Measurements from ENCODE around the gene SCAP. TPM values are rescaled to one million over a fixed set of nuclear protein-coding genes. Genes with fewer than 3 reads are reported as not detected.
A peak's percentile ranks its signal among the peaks of the same experiment; 100 is the strongest.
"Not testable (repeated sequence)": the region's sequence is repeated elsewhere in the genome, so short reads cannot be mapped to it uniquely, and the experiment has no call there.

SCAP gene
- total and polyA plus RNA-seq, 9 donors = 52.4 to 192 (median 80.9) TPM

DNA sequence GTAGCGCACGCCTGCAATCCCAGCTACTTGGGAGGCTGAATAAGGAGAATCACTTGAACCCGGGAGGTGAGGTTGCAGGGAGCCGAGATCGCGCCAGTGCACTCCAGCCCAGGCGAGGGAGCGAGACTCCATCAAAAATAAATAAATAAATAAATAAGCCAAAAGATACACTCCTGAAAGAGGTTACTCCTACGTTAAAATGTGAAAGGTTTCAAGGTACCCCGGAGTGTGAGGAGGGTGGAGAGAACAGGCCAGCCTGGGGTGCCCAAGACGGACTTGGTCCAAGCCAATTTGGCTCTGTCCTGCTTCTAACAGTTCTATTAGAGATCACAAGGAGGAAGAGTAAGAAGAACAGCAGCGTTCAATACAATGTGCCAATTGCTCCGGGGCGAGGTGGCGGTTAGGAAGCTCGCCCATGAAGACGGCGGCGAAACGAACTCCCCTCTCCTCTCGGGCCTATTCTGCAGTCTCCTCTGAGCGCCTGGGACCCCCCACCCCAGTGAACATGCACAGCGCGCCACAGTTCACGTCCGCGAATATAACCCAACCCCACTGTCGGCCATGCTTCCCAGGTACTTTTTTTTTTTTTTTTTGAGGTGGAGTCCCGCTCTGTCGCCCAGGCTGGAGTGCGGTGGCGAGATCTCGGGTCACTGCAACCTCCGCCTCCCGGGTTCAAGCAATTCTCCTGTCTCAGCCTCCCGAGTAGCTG, 36.8 kb upstream of the SCAP start:
- WGBS, 3 donors = 7 to 10% (median 8%) methylated on average over 36 of the region's 36 CpGs
- intact Hi-C loops (cut with DNase I) = loop anchor here in 1 of 4 donors (5.0 kb wide), 1 partner anchor 35 kb away; the partner anchor contains the start of gene SCAP
- Histone ChIP-seq H3K27ac (peak overlapping the region; percentile 21 to 96), H3K4me1 (ENCODE audit: insufficient read depth) (peaks cover 6% of the 10 kb centered on the region), H3K4me3 (peak overlapping the region; percentile 81), H3K36me3 (no peaks in the 10 kb centered on the region), H3K27me3 (no peaks in the 10 kb centered on the region), H3K9me3 (no peaks in the 10 kb centered on the region)
- TF ChIP-seq POLR2A (IDR thresholded peaks at IDR 0.05) = no peak
- TF ChIP-seq EP300 (IDR thresholded peaks at IDR 0.05) = no peak
- TF ChIP-seq, protein P1, sequence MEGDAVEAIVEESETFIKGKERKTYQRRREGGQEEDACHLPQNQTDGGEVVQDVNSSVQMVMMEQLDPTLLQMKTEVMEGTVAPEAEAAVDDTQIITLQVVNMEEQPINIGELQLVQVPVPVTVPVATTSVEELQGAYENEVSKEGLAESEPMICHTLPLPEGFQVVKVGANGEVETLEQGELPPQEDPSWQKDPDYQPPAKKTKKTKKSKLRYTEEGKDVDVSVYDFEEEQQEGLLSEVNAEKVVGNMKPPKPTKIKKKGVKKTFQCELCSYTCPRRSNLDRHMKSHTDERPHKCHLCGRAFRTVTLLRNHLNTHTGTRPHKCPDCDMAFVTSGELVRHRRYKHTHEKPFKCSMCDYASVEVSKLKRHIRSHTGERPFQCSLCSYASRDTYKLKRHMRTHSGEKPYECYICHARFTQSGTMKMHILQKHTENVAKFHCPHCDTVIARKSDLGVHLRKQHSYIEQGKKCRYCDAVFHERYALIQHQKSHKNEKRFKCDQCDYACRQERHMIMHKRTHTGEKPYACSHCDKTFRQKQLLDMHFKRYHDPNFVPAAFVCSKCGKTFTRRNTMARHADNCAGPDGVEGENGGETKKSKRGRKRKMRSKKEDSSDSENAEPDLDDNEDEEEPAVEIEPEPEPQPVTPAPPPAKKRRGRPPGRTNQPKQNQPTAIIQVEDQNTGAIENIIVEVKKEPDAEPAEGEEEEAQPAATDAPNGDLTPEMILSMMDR (IDR thresholded peaks at IDR 0.05) = no peak
- DNase-seq = peak; percentile 27 to 60 (median 57)

DNA sequence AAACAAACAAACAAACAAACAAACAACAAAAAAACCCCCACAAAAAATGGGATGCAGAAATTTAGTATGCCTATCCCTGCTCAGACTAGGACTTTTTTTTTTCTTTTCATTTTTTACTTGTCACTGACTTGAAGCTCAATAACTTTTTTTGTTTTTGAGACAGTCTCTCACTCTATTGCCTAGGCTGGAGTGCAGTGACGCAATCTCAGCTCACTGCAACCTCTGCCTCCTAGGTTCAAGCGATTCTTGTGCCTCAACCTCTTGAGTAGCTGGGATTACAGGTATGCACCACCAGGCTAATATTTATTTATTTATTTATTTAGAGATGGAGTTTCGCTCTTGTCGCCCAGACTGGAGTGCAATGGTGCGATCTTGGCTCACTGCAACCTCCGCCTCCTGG, 29.5 kb upstream of the SCAP start:
- H3K36me3 ChIP-seq; H3K27me3 ChIP-seq; intact Hi-C loops (cut with DNase I); H3K27ac ChIP-seq; DNase-seq; H3K4me3 ChIP-seq; H3K4me1 ChIP-seq (ENCODE audit: insufficient read depth); H3K9me3 ChIP-seq: not testable (repeated sequence)
- WGBS, 3 donors = 96 to 98% (median 97%) methylated on average over 6 of the region's 6 CpGs

DNA sequence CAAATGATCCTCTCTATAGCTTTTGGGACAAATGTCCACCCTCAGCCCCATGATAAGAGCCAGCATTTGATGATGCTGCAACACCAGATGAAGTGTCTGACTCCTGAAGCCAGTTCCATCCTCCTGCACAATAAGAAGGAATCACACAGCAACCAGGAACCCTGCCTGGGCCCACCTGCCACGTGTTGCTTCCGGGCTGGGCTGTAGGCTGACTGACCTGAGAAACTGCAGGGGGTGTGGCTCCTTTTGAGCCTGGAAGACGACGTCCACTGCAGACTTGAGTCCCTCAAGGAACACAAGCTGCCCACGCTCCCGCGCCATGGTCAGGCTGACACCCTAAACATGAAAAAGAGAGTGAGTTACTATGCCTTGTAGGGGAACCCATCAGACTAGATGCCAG, 28.4 kb upstream of the SCAP start:
- peak in 1 of 5 donors; percentile 3 for DNase-seq
- H3K27ac ChIP-seq = no peak overlapping the region
- H3K4me1 ChIP-seq (ENCODE audit: insufficient read depth) = peaks cover 3% of the 10 kb centered on the region
- no peaks in the 10 kb centered on the region for H3K36me3 ChIP-seq
- intact Hi-C loops (cut with DNase I) = no loop called here
- no peaks in the 10 kb centered on the region for H3K9me3 ChIP-seq
- H3K27me3 ChIP-seq = no peaks in the 10 kb centered on the region
- no peak overlapping the region for H3K4me3 ChIP-seq
- no peak for TF ChIP-seq EP300 (IDR thresholded peaks at IDR 0.05)
- TF ChIP-seq POLR2A (IDR thresholded peaks at IDR 0.05) = no peak
- TF ChIP-seq, protein P1 (IDR thresholded peaks at IDR 0.05) = no peak
- WGBS, 3 donors = 72 to 80% (median 80%) methylated on average over 7 of the region's 7 CpGs

DNA sequence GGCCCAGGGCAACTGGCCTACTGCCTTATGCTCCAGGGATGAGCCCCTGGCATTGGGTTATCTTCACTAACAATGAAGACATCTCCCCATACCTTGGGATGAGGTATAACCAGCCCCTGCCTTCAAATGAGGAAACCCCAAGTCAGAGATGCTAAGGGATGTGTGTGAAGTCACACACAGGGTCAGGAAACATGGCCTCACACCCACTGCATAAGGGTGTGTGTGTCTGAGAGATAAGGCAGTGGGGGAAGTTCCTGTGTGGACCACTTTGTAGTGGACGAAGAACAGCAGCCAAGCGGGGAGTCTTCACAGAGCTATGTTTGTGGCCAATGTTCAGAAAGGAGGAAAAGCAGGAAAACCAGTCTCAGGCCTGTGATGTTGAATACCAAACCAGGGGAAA, 27.3 kb upstream of the SCAP start:
- TF ChIP-seq, protein P1 (IDR thresholded peaks at IDR 0.05) = no peak
- no peak for TF ChIP-seq POLR2A (IDR thresholded peaks at IDR 0.05)
- TF ChIP-seq EP300 (IDR thresholded peaks at IDR 0.05) = no peak
- WGBS, 3 donors = 19 to 61% (median 31%) methylated on average over 2 of the region's 2 CpGs
- Histone ChIP-seq H3K27ac (peak overlapping the region in 1 of 2 donors; percentile 29), H3K9me3 (no peaks in the 10 kb centered on the region), H3K36me3 (no peaks in the 10 kb centered on the region), H3K27me3 (no peaks in the 10 kb centered on the region), H3K4me3 (no peak overlapping the region), H3K4me1 (ENCODE audit: insufficient read depth) (peaks cover 3% of the 10 kb centered on the region)
- DNase-seq = no peak
- intact Hi-C loops (cut with DNase I) = no loop called here

DNA sequence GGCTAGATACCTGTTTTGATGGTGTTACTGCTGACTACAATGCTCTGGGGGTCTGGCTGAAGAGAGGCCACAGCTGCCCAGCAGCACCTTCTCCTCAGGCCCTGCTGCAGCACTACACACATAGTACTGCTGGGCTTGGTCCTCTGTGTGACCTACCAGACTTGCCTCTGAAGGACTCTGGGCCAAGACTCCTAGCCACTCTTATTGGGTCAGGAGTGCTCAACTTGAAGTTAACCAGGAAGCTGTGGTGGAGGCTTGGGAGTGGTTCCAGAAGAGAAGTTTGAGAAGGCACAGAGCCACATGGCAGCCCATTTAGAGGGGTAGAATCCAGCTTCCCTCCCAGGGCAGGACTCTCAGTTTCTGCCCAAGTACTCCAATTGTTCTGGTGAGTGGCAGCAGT, 21.2 kb upstream of the SCAP start:
- Histone ChIP-seq H3K4me3 (no peak overlapping the region), H3K9me3 (no peaks in the 10 kb centered on the region), H3K27ac (no peak overlapping the region), H3K27me3 (no peaks in the 10 kb centered on the region), H3K4me1 (ENCODE audit: insufficient read depth) (no peaks in the 10 kb centered on the region), H3K36me3 (no peaks in the 10 kb centered on the region)
- no peak for DNase-seq
- TF ChIP-seq POLR2A (IDR thresholded peaks at IDR 0.05) (no peak), EP300 (IDR thresholded peaks at IDR 0.05) (no peak)
- TF ChIP-seq, protein P1 (IDR thresholded peaks at IDR 0.05) = no peak
- intact Hi-C loops (cut with DNase I) = no loop called here

All from ovary (tissue), 9 donors.